HG03039 (cell line): Measurements from ENCODE around the gene TKFC.

Experiments used
- ATAC-seq: cut with Tn5 transposase; IDR thresholded peaks from one replicate; pipeline ENCODE4 v1.9.1; 2021; ENCODE audit warnings: mild to moderate bottlenecking, moderate library complexity; ENCODE audit not compliant: unreplicated experiment

TKFC gene

GRCh38 chr11:61343792-61344745, 11.0 kb downstream of the TKFC start:
- no peak for ATAC-seq

- no peak for ATAC-seq
These were observed 12.2 kb downstream of the TKFC start for GRCh38 chr11:61345170-61345610.

- no peak for ATAC-seq
These were observed 13.2 kb downstream of the TKFC start for GRCh38 chr11:61345954-61346843.

GRCh38 chr11:61347916-61348461, 15.0 kb downstream of the TKFC start:
- no peak for ATAC-seq

- no peak for ATAC-seq
These were observed 16.2 kb downstream of the TKFC start for GRCh38 chr11:61349189-61349751.

GRCh38 chr11:61349916-61350315, 16.9 kb downstream of the TKFC start:
- ATAC-seq: no peak

GRCh38 chr11:61350336-61350735, 17.3 kb downstream of the TKFC start:
- ATAC-seq: no peak

- ATAC-seq: no peak
These were observed 17.8 kb downstream of the TKFC start for GRCh38 chr11:61350803-61351202.

- ATAC-seq: no peak
These were observed 19.0 kb downstream of the TKFC start for GRCh38 chr11:61352038-61352437.

GRCh38 chr11:61353131-61354067, 20.4 kb downstream of the TKFC start:
- no peak for ATAC-seq

GRCh38 chr11:61354208-61354607, 21.2 kb downstream of the TKFC start:
- ATAC-seq: no peak

GRCh38 chr11:61356706-61357105, 23.7 kb downstream of the TKFC start:
- ATAC-seq: no peak

GRCh38 chr11:61357233-61357893, 24.3 kb downstream of the TKFC start:
- peak; percentile 33 for ATAC-seq

GRCh38 chr11:61357894-61358239, 24.8 kb downstream of the TKFC start:
- no peak for ATAC-seq

- no peak for ATAC-seq
These were observed 25.5 kb downstream of the TKFC start for GRCh38 chr11:61358566-61358965.

- no peak for ATAC-seq
These were observed 26.5 kb downstream of the TKFC start for GRCh38 chr11:61359516-61359915.

- no peak for ATAC-seq
These were observed 28.3 kb downstream of the TKFC start for GRCh38 chr11:61361237-61361740.

- peak; percentile 82 for ATAC-seq
These were observed 28.9 kb downstream of the TKFC start, which contains the start of the genes CYB561A3 and TMEM138 for GRCh38 chr11:61361741-61362541. CYB561A3 (minus strand) TSS chr11:61361882; CDS start chr11:61356713, 5,169 bp downstream. TMEM138 (plus strand) TSS chr11:61362374; CDS start chr11:61364391, 2,017 bp downstream.
